HG03095 (cell line): ENCODE results near the gene IGFBP5.

Source experiments
- ATAC-seq: cut with Tn5 transposase; IDR thresholded peaks from one replicate; pipeline ENCODE4 v1.9.1; 2021; ENCODE audit warnings: moderate library complexity; ENCODE audit not compliant: unreplicated experiment

Gene IGFBP5

GRCh38 chr2:216690456-216690852 is 4.9 kb downstream of the IGFBP5 start:
- no peak for ATAC-seq

DNA sequence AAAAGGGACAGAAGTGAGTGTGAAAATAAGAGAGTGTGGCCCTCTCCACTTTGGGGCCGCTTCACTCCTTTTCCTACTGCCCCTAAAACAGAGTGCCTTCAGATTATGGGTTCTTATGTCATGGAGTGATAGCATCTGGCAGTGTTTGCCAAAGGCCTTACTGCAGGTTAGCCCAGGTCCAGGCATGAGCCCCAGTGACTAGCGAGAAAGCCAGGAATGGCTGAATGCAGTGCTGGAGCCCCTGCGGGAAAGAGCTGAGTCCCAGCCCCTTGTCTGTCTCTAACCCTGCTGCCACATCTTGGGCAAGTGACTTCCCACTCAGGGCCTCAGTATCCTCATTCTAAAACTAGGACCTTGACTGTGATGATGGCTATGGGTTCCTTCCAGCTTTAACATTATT is 6.0 kb downstream of the IGFBP5 start:
- ATAC-seq: no peak

DNA sequence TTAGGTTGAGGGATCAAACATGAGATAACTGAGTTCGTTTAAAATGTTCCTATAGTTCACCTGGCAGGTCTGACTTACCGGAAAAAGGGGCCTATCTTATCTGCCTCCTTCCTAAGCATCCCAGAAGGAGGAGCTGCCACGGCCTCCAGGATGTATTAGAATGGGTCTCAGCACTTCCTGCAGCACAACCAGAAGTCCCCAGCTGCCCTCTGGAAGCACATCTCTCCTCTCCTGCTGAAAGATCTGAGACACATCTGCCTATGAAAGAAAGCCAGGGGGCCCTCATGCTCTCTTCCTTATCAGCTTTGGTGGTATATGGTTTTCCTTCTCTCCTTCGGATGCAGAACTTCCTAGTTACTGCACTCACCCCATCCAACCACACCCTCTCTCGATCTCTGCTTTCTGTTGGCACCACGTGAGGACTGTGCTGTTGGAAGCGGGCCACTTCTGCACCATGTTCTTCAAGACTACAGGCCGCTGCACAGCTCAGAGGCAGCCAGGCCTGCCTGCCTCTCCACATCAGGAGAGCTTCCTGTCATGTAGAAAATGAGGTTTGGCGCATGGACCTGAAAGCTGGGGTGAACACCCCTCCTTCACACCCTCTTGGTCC is 6.5 kb downstream of the IGFBP5 start:
- ATAC-seq: no peak

DNA sequence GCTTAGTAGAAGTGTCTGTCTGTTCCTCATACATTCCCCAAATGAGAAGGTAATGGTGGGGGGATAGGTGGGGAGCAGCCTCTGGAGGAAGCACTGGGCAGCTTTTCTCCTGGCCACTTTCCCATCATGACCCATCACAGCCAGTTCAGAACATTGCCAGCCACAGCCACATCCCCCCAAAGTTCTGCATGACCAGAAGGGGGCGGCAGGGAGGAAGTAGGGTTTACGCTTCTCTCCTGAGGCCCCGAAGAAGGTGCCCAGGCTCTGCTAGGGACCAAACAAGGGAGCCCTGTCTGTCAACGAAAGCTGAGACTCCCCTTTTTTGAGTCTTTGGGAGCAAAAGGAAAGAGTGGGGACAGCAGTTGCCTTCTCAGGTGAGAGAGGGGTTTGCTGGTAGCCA is 7.7 kb downstream of the IGFBP5 start:
- no peak for ATAC-seq

DNA sequence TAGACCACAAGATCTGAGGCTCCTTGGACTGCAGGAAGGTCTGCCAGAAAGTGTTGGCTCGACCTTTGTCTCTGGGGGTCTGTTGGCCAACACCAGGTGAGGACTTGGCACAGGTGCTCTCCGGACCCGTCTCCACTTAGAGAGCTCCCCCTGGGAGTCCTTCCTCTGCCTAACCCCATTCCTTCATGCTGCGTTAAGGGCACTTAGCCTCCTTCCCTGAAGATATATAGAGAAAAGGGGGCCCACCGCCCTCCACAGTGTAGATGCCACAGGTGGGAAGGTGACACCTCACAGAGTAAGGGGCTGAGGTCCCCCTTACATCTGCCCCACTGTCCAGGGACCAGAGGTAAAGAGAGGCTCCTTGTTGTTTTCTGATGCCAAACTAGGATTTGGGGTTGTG is 8.2 kb downstream of the IGFBP5 start:
- ATAC-seq: no peak

- no peak for ATAC-seq
These were observed 9.9 kb downstream of the IGFBP5 start for GRCh38 chr2:216685327-216685875.

DNA sequence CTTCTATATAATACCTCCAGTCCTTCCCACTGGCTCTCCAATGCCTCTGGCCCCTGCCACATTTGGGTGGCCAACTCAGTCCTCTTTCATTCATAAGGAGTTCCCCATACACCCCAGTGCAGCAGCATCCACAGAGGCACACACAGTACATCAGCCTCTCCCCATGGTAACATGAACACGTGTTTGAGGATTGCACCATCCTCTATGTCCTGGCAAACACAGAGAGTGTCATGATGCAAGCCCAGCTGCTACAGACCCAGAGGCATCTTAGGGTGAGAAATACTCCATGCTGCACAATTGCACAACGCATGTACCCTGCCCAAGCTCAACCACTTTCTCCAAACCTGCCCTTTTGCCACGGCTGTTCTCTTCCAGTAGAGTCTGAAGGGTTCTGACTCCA is 11.5 kb downstream of the IGFBP5 start:
- no peak for ATAC-seq

- no peak for ATAC-seq
These were observed 13.7 kb downstream of the IGFBP5 start for GRCh38 chr2:216681683-216682082.

- ATAC-seq: no peak
These were observed 14.3 kb downstream of the IGFBP5 start for GRCh38 chr2:216680951-216681629.

DNA sequence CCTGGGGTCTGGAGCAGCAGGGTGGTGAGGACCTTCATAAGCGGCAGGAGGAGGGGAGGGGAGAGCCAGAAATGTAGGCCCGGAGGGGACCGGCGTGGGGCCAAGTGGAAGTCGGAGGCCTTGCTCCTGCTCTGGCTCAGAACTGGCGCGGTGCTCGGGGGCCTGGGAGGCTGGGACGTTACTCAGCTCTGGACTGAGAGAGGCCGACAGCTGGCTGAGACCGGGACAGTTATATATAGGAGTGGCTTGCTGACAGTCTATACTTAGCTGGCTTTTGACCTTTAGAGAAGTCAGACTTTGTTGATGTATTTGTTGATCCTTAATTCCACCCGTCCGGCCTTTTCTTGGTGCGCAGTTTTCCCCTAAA is 15.7 kb downstream of the IGFBP5 start:
- ATAC-seq: no peak

- ATAC-seq: no peak
These were observed 16.3 kb downstream of the IGFBP5 start for GRCh38 chr2:216678813-216679657.

DNA sequence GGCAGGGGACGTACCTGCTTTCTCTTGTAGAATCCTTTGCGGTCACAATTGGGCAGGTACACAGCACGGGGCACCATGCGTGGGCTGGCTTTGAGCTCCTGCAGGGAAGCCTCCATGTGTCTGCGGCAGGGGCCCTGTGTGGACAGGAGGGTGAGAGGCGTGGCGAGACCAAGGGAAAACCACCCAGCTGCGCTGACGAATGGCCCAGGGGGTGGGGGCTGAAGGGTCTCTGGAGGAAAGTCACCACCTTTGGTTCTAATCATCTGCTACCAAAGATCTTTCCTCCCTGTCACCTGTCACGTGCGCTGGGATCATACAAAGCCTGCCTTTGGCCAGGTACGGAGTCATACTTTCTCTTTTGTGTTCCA is 17.3 kb downstream of the IGFBP5 start:
- ATAC-seq: no peak

DNA sequence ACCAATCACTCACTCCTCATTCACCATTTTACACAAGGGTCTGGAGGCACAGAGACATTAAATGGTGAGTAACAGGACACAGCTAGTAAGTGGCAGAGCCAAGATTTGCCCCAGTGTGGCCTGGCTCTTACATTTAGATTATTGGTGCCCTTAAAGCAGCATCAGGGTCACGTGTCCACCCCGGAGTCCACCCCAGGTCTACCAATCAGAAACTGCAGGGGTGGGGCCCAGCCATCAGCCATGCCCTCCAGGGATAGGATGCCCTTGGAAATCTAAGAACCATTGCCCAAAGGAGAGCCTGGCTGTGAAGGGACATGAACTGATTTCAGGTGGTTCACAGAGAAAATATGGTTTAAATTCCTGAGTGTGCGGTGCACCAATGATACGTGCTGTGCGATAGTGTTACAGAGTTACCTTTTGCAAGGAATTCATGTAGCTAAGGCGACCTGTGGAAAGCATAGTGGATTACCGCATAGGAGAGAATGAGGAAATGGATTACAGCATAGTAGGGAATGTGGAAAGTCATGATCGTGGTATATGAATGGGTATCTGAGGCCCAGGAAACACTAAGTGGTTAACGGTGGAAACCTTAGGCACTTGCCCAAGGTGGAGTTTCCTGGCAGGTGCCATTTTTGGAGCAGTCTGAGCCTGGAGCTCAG is 17.8 kb downstream of the IGFBP5 start:
- no peak for ATAC-seq

DNA sequence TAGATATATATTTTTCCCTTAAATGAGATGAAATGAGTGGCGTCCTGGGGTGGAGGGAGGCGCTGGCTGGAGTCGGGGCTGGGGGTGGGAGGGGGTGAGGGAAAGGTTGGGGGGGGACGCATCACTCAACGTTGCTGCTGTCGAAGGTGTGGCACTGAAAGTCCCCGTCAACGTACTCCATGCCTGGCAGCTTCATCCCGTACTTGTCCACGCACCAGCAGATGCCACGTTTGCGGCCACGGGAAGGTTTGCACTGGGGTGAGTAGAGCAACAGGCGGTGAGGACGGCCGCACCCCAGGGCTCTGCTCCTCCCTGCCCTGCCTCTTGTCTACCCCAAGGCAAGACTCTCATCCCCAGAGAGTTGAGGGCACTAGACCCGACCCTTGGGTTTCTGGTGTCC is 18.7 kb downstream of the IGFBP5 start:
- no peak for ATAC-seq

DNA sequence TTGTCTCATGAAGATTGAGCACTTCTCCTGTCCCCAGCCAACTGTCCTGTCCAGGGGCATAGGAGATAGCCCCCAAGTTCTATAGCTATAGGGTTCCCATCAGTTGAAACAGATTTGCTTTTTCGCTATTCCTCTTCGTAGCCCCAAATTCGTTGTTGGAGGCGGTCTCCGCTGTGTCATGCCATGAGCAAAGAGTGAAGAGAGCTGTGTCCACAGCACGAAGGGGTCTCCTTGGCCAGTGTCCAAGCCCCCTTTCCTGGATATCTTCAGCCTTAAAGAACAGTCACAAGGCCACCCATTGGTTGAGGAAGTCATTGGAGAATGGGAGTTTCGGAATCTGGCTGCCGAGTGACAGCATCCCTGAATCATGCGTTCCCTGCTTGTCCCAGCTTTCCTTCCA is 21.0 kb downstream of the IGFBP5 start:
- ATAC-seq: no peak

GRCh38 chr2:216673609-216674008 is 21.7 kb downstream of the IGFBP5 start:
- no peak for ATAC-seq

DNA sequence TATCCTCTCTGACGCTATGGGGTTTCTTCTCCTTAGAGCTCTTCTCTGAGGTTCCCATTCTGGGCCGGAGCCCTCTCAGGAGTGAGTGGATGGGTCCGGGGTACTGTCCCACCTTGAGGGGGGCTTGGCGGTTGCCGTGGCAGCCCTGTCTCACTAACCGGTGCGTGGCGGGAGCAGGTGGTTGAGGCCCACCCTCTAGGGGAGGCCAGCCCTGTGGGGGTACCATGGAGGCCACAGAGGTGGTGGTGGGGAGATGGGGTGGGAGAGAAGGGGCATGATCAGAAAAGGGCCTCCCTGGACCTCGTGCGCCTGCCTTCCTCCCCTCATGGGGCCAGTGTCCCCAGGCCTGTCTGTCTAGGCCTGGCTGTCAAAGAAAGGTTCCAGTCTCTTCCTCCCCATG is 22.3 kb downstream of the IGFBP5 start:
- no peak for ATAC-seq

- ATAC-seq: no peak
These were observed 22.9 kb downstream of the IGFBP5 start for GRCh38 chr2:216672466-216672865.

DNA sequence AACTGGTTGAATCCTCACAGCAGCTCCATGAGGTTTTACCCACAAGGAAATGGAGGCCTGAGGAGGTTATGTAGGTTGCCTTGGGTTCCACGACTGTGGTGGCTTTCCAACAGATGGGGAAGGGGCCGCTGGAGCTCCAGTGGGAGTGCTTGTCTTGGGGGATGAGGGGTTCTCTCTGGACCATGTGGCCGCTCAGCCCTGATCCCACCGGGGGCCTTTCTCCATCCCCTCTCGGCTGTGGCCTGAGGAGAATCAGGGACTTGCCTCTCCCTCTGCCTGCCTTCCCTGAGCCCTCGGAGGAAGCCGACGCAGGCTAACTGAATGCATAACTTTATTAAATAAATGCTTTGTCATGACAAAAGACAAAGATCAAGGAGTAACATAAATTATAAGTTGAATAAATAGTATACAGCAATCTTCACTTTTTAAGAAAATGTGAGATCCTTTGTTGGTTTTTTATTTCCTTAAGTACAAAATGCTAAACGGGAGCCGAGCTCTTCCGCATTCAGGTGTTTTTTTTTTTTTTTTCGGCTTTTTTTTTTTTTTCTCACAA is 23.5 kb downstream of the IGFBP5 start:
- ATAC-seq: no peak

GRCh38 chr2:216671081-216671411 is 24.3 kb downstream of the IGFBP5 start:
- ATAC-seq: no peak
